Lung (tissue), 12 donors: Measurements from ENCODE around the gene GPHA2. TPM values are rescaled to one million over a fixed set of nuclear protein-coding genes. Genes with fewer than 3 reads are reported as not detected.

Experiments used
- ATAC-seq: fragments of 200-7000 bp; cut with Tn5 transposase; one replicate; pipeline ENCODE4 v1.9.1; 2020; ENCODE audit warnings: moderate number of reproducible peaks; ENCODE audit not compliant: insufficient read depth, low FRiP score
- DNase-seq, 3 donors: peaks; one replicate each; pipeline ENCODE4 v3.0.0-alpha.2; 2013 to 2017
- H3K27ac ChIP-seq, 2 donors: one replicate each; pipeline ENCODE4 v1.5.1; 2013; ENCODE audit warnings: mild to moderate bottlenecking in 2 of 2, moderate library complexity in 2 of 2, control low read depth in 1 of 2, inconsistent platforms in 1 of 2, low read depth in 1 of 2, low read length in 1 of 2
- H3K27me3 ChIP-seq, 3 donors: one replicate each; pipeline ENCODE4 v1.5.1; 2013; ENCODE audit warnings: low read length in 2 of 3; ENCODE audit not compliant: control insufficient read depth in 3 of 3, insufficient read depth in 3 of 3
- H3K36me3 ChIP-seq, 4 donors: one replicate each; pipeline ENCODE4 v1.5.1; 2013; ENCODE audit warnings: low read length in 4 of 4, mild to moderate bottlenecking in 1 of 4, moderate library complexity in 1 of 4; ENCODE audit not compliant: control insufficient read depth in 4 of 4, insufficient read depth in 4 of 4
- H3K4me1 ChIP-seq, 5 donors: one replicate each; pipeline ENCODE4 v1.5.1; 2013; ENCODE audit warnings: low read length in 5 of 5, mild to moderate bottlenecking in 2 of 5, moderate library complexity in 1 of 5; ENCODE audit not compliant: control insufficient read depth in 5 of 5, insufficient read depth in 5 of 5
- H3K4me3 ChIP-seq: one replicate; pipeline ENCODE4 v1.5.1; 2013; ENCODE audit warnings: mild to moderate bottlenecking, control low read depth, moderate library complexity
- H3K9ac ChIP-seq, 2 donors: one replicate each; pipeline ENCODE4 v1.5.1; 2013; ENCODE audit warnings: low read length in 2 of 2, control low read depth in 1 of 2; ENCODE audit not compliant: insufficient read depth in 1 of 2
- H3K9me3 ChIP-seq, 4 donors: one replicate each; pipeline ENCODE4 v1.5.1; 2013; ENCODE audit warnings: low read length in 3 of 4, mild to moderate bottlenecking in 1 of 4, moderate library complexity in 1 of 4; ENCODE audit not compliant: control insufficient read depth in 4 of 4, insufficient read depth in 3 of 4
- CTCF ChIP-seq: IDR thresholded peaks from 2 replicates; pipeline ENCODE4 v1.5.1; 2012; ENCODE audit warnings: mild to moderate bottlenecking; ENCODE audit errors: control extremely low read depth, extremely low read depth
- WGBS, 2 donors: extraction: QIAGEN DNeasy Blood & Tissue Kit; methylation state at CpG; one replicate each; pipeline ENCODE4 v1.1.7; 2013; 5-methylcytosine and 5-hydroxymethylcytosine counted together
- polyA plus RNA-seq, 2 donors: library from polyadenylated mRNA; stranded (reverse); fragments of 200-250 nt; gene quantifications; one replicate each; pipeline ENCODE4 v1.2.1, GENCODE V29; 2013
- total RNA-seq, 2 donors: library from RNA; depleted of rRNA in 1 of 2; stranded (reverse); fragments of >200 nt in 1 of 2; gene quantifications; one replicate each; pipeline ENCODE4 v1.2.1, GENCODE V29; 2014 to 2021
- donor health status: control.
- donor health status: control.
- donor health status: Bipolar disorder and iron deficiency.
- donor health status: healthy.
- donor health status: DM: yes; HTN: yes; CAD: no.

The GPHA2 gene
- total and polyA plus RNA-seq, 4 donors: 0.19 TPM; not detected in 3

DNA sequence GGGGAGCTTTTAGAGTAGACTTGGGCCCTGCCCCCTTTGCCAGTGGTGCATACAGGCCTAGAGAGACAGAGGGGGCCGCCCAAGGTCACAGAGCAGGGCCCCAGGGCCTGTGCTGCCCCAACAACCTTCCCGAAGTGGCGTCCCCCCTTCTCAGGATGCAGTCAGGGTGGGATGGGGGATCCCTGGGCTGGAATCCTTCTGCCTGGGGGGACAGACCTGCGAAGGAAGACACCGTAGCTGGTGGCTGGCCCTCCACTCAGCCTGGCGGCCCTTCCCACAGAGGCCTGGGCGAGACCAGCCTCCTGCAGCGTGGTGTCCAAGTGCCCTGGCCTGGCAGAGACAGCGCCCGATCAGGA, 42.9 kb downstream of the GPHA2 start:
- H3K9me3 ChIP-seq: no peaks in the 10 kb centered on the region
- TF ChIP-seq CTCF: no peak
- WGBS, 2 donors: 88 to 89% methylated on average over 10 of the region's 10 CpGs
- H3K27ac ChIP-seq: no peak overlapping the region
- ATAC-seq (no peak), DNase-seq (no peak)
- peaks cover 0 to 7% (median 3%) of the 10 kb centered on the region in 5 donors for H3K4me1 ChIP-seq
- H3K4me3 ChIP-seq: no peak overlapping the region
- H3K9ac ChIP-seq: no peak overlapping the region
- no peaks in the 10 kb centered on the region for H3K27me3 ChIP-seq
- H3K36me3 ChIP-seq: peaks cover 0 to 32% (median 5%) of the 10 kb centered on the region in 4 donors

GRCh38 chr11:64892411-64892831, 43.3 kb downstream of the GPHA2 start:
- TF ChIP-seq CTCF: no peak
- no peak overlapping the region for H3K9ac ChIP-seq
- no peaks in the 10 kb centered on the region for H3K27me3 ChIP-seq
- no peak overlapping the region for H3K27ac ChIP-seq
- peaks cover 0 to 28% (median 3%) of the 10 kb centered on the region in 4 donors for H3K36me3 ChIP-seq
- ATAC-seq (no peak), DNase-seq (no peak)
- no peaks in the 10 kb centered on the region for H3K9me3 ChIP-seq
- no peak overlapping the region for H3K4me3 ChIP-seq
- peaks cover 0 to 7% (median 3%) of the 10 kb centered on the region in 5 donors for H3K4me1 ChIP-seq
- WGBS, 2 donors: 74 to 77% methylated on average over 11 of the region's 11 CpGs

DNA sequence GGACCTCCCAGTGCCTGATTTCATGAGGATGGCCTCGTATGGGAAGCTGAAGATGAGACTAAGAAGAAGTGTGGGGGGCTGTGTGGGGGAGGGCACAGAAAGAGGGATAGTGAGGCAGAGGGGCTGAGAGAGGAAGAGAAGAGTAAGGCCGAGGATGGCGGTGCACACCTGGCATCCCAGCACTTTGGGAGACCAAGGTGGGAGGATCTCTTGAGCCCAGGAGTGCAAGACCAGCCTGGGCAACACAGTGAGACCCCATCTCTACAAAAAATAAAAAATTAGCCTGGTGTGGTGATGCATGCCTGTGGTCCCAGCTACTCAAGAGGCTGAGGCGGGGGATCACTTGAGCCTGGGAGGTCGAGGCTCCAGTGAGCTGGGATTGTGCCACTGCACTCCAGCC, 43.8 kb downstream of the GPHA2 start:
- Histone ChIP-seq H3K9ac (no peak overlapping the region), H3K4me1 (peaks cover 0 to 7% (median 3%) of the 10 kb centered on the region in 5 donors), H3K4me3 (no peak overlapping the region), H3K9me3 (no peaks in the 10 kb centered on the region), H3K27ac (no peak overlapping the region), H3K27me3 (no peaks in the 10 kb centered on the region), H3K36me3 (peaks cover 0 to 24% (median 1%) of the 10 kb centered on the region in 4 donors)
- 83 to 89% methylated on average over 5 of the region's 5 CpGs for WGBS, 2 donors
- DNase-seq: no peak
- no peak for TF ChIP-seq CTCF
- ATAC-seq: no peak

GRCh38 chr11:64891215-64891848, 44.4 kb downstream of the GPHA2 start:
- Histone ChIP-seq H3K27me3 (no peaks in the 10 kb centered on the region), H3K27ac (no peak overlapping the region), H3K9me3 (no peaks in the 10 kb centered on the region), H3K9ac (no peak overlapping the region), H3K4me3 (no peak overlapping the region), H3K4me1 (peaks cover 0 to 7% (median 3%) of the 10 kb centered on the region in 5 donors), H3K36me3 (peaks cover 0 to 19% (median 1%) of the 10 kb centered on the region in 4 donors)
- no peak for DNase-seq
- 92 to 95% methylated on average over 25 of the region's 25 CpGs for WGBS, 2 donors
- no peak for TF ChIP-seq CTCF
- ATAC-seq: no peak
